PFSK-1 (cell line): Measurements from ENCODE around the gene TMEM151A.

Experiments used
- FOXP2 ChIP-seq: optimal IDR thresholded peaks from 2 replicates; pipeline ENCODE3; 2011; ENCODE audit warnings: borderline replicate concordance, control low read depth, inconsistent platforms; ENCODE audit not compliant: insufficient read depth; ENCODE audit errors: extremely low read length, extremely low read depth
- POLR2AphosphoS5 ChIP-seq: IDR thresholded peaks from 2 replicates; pipeline ENCODE4 v1.6.1; 2012; ENCODE audit warnings: low read depth, mild to moderate bottlenecking, control low read depth, low read length, moderate library complexity
- REST ChIP-seq, 2 experiments: IDR thresholded peaks; 2 replicates each; pipeline versions ENCODE4 v1.6.1 to v1.8.0; 2011 to 2012; ENCODE audit warnings: low read depth in 2 of 2, low read length in 2 of 2, control low read depth in 1 of 2, inconsistent platforms in 1 of 2, mild to moderate bottlenecking in 1 of 2, moderate library complexity in 1 of 2; ENCODE audit not compliant: insufficient read depth in 1 of 2
- SIN3A ChIP-seq: IDR thresholded peaks from 2 replicates; pipeline ENCODE4 v1.6.1; 2012; ENCODE audit warnings: mild to moderate bottlenecking, low read length, moderate library complexity, borderline replicate concordance; ENCODE audit not compliant: insufficient read depth
- TAF1 ChIP-seq: IDR thresholded peaks from 2 replicates; pipeline ENCODE4 v1.6.1; 2012; ENCODE audit warnings: low read length, control low read depth, borderline replicate concordance; ENCODE audit not compliant: insufficient read depth

TMEM151A gene

GRCh38 chr11:66285250-66285947 is 6.3 kb upstream of the TMEM151A start:
- TF ChIP-seq FOXP2: no peak
- TF ChIP-seq REST (IDR thresholded peaks at IDR 0.05; ENCODE audit: insufficient read depth in 1 of 2, low read depth in 2 of 2, low read length in 2 of 2): no peak
- no peak for TF ChIP-seq TAF1
- no peak for TF ChIP-seq SIN3A
- TF ChIP-seq POLR2AphosphoS5: no peak

GRCh38 chr11:66286699-66287098 is 5.0 kb upstream of the TMEM151A start:
- TF ChIP-seq POLR2AphosphoS5: no peak
- TF ChIP-seq FOXP2: no peak
- no peak for TF ChIP-seq SIN3A
- TF ChIP-seq REST (IDR thresholded peaks at IDR 0.05; ENCODE audit: insufficient read depth in 1 of 2, low read depth in 2 of 2, low read length in 2 of 2): no peak
- no peak for TF ChIP-seq TAF1

GRCh38 chr11:66287211-66287888 is 4.3 kb upstream of the TMEM151A start:
- TF ChIP-seq TAF1 (no peak), SIN3A (no peak), REST (IDR thresholded peaks at IDR 0.05; ENCODE audit: insufficient read depth in 1 of 2, low read depth in 2 of 2, low read length in 2 of 2) (no peak), POLR2AphosphoS5 (no peak), FOXP2 (no peak)

- TF ChIP-seq POLR2AphosphoS5 (no peak), FOXP2 (no peak), REST (IDR thresholded peaks at IDR 0.05; ENCODE audit: insufficient read depth in 1 of 2, low read depth in 2 of 2, low read length in 2 of 2) (no peak), SIN3A (no peak), TAF1 (no peak)
Observed at GRCh38 chr11:66287889-66288670, 3.6 kb upstream of the TMEM151A start.
